B cell (primary cell): ENCODE measurements around the gene NME3. TPM values are rescaled to one million over a fixed set of nuclear protein-coding genes. Genes with fewer than 3 reads are reported as not detected.

Experiments
- ATAC-seq: fragments of 200-7000 bp; cut with Tn5 transposase; one replicate; pipeline ENCODE4 v1.10.0; 2021; ENCODE audit warnings: low read depth, mild to moderate bottlenecking, moderate number of reproducible peaks, moderate library complexity
- CTCF ChIA-PET: fragments of 350-600 bp; sonication (Branson Sonifier 250); formaldehyde crosslinking; loops from one replicate; lab custom pipeline; 2021; ENCODE audit warnings: antibody characterized with exemption, inconsistent platforms; lab: Charles Lee
- POLR2A ChIA-PET: fragments of 350-600 bp; sonication (Branson Sonifier 250); formaldehyde crosslinking; loops from one replicate; lab custom pipeline; 2021; ENCODE audit warnings: antibody characterized with exemption; lab: Charles Lee
- DNase-seq: peaks from one replicate; pipeline ENCODE4 v3.0.0; 2013
- H2AFZ ChIP-seq: 2 replicates; pipeline ENCODE4 v1.6.1; 2012; ENCODE audit warnings: mild to moderate bottlenecking, low read depth, low read length; ENCODE audit not compliant: insufficient read depth, poor library complexity, severe bottlenecking
- H3K27ac ChIP-seq, 2 donors: 1 replicate in 1 of 2; 2 replicates in 1 of 2; pipeline ENCODE4 v1.5.1; 2012 to 2013; ENCODE audit warnings: low read length in 2 of 2, mild to moderate bottlenecking in 2 of 2, moderate library complexity in 1 of 2
- H3K27me3 ChIP-seq, 4 experiments: fragments of 200-600 bp in 1 of 4; sonication (generic) in 1 of 4; replicated peaks in 1 of 4; 1 replicate in 2 of 4; 2 replicates in 2 of 4; pipeline versions ENCODE4 v1.6.1 to v1.7.0; 2013 to 2016; ENCODE audit warnings: low read length in 3 of 4, mild to moderate bottlenecking in 2 of 4, mixed read lengths in 1 of 4, moderate library complexity in 1 of 4; ENCODE audit not compliant: insufficient read depth in 4 of 4, control insufficient read depth in 3 of 4; ENCODE audit errors: control extremely low read depth in 1 of 4
- H3K36me3 ChIP-seq, 2 experiments: replicated peaks in 1 of 2; 1 replicate in 1 of 2; 2 replicates in 1 of 2; pipeline versions ENCODE4 v1.6.1 to v1.7.1; 2013; ENCODE audit warnings: low read length in 1 of 2; ENCODE audit not compliant: insufficient read depth in 2 of 2, control insufficient read depth in 1 of 2; ENCODE audit errors: control extremely low read depth in 1 of 2, extremely low read depth in 1 of 2
- H3K4me1 ChIP-seq, 2 donors: fragments of 200-600 bp in 1 of 2; sonication (generic) in 1 of 2; 1 replicate in 1 of 2; 2 replicates in 1 of 2; pipeline versions ENCODE4 v1.5.1 to v1.6.1; 2013 to 2017; ENCODE audit warnings: low read length in 2 of 2; ENCODE audit not compliant: control insufficient read depth in 2 of 2, insufficient read depth in 2 of 2
- H3K4me2 ChIP-seq: replicated peaks from 2 replicates; pipeline ENCODE3; 2012; ENCODE audit warnings: mild to moderate bottlenecking, low read depth, low read length; ENCODE audit not compliant: poor library complexity, severe bottlenecking
- H3K4me3 ChIP-seq, 5 experiments: fragments of 200-600 bp in 1 of 5; sonication (generic) in 1 of 5; 1 replicate in 3 of 5; 2 replicates in 2 of 5; pipeline versions ENCODE4 v1.5.1 to v1.7.0; 2011 to 2016; ENCODE audit warnings: low read length in 4 of 5, mild to moderate bottlenecking in 4 of 5, low read depth in 2 of 5, control low read depth in 1 of 5, moderate library complexity in 1 of 5; ENCODE audit not compliant: insufficient read depth in 1 of 5; ENCODE audit errors: control extremely low read depth in 1 of 5, extremely low read depth in 1 of 5
- H3K79me2 ChIP-seq: fragments of 200-600 bp; sonication (generic); one replicate; pipeline ENCODE4 v1.6.0; 2016; ENCODE audit warnings: low read length; ENCODE audit not compliant: control insufficient read depth, insufficient read depth
- H3K9ac ChIP-seq: fragments of 200-600 bp; sonication (generic); 2 replicates; pipeline ENCODE4 v1.6.1; 2017; ENCODE audit warnings: mild to moderate bottlenecking, low read length, moderate library complexity
- H3K9me3 ChIP-seq, 3 donors: one replicate each; pipeline versions ENCODE4 v1.6.1 to v1.7.1; 2013; ENCODE audit warnings: low read length in 2 of 3; ENCODE audit not compliant: control insufficient read depth in 2 of 3, insufficient read depth in 1 of 3; ENCODE audit errors: control extremely low read depth in 1 of 3
- H4K20me1 ChIP-seq: 2 replicates; pipeline ENCODE4 v1.6.0; 2012; ENCODE audit warnings: mild to moderate bottlenecking, low read length; ENCODE audit not compliant: insufficient read depth, control insufficient read depth, poor library complexity, severe bottlenecking
- H3K27ac Mint-ChIP-seq: one replicate; pipeline ENCODE4 v1.8.0; 2021; ENCODE audit warnings: mixed read lengths
- H3K27me3 Mint-ChIP-seq: one replicate; pipeline ENCODE4 v1.8.0; 2021; ENCODE audit warnings: mixed read lengths
- H3K4me1 Mint-ChIP-seq: one replicate; pipeline ENCODE4 v1.8.0; 2021; ENCODE audit warnings: mixed read lengths
- H3K4me3 Mint-ChIP-seq: one replicate; pipeline ENCODE4 v1.8.0; 2021; ENCODE audit warnings: mixed read lengths
- H3K9me3 Mint-ChIP-seq: one replicate; pipeline ENCODE4 v1.8.0; 2022; ENCODE audit warnings: mixed read lengths; ENCODE audit not compliant: insufficient read depth
- EZH2 ChIP-seq: IDR thresholded peaks from 2 replicates; pipeline ENCODE4 v1.6.1; 2012; ENCODE audit warnings: borderline replicate concordance, low read depth, mild to moderate bottlenecking, moderate library complexity, low read length; ENCODE audit not compliant: insufficient read depth, poor library complexity, severe bottlenecking
- WGBS: methylation state at CpG from one replicate; pipeline ENCODE4 v1.1.5; 2013; ENCODE audit warnings: missing lambda C conversion rate; ENCODE audit not compliant: insufficient coverage; 5-methylcytosine and 5-hydroxymethylcytosine counted together
- intact Hi-C: fragments of 100-400 bp; cut with micrococcal nuclease; formaldehyde crosslinking; loops from one replicate; pipeline ENCODE4 v1.10.0; 2022
- polyA plus RNA-seq: library from polyadenylated mRNA; depleted of rRNA; stranded (reverse); fragments of >200 nt; gene quantifications from 2 replicates; pipeline ENCODE4 v1.2.3, GENCODE V29; 2012
- total RNA-seq, 2 donors: library from RNA; stranded (reverse); fragments of 120-200 nt in 1 of 2; gene quantifications; 1 replicate in 1 of 2; 2 replicates in 1 of 2; pipeline versions ENCODE4 v1.2.3 to v1.2.4, GENCODE V29; 2013 to 2022
- TF ChIP-seq, protein P1 (sequence below): fragments of 200-600 bp; IDR thresholded peaks from one replicate; pipeline ENCODE4 v1.8.0; 2022; ENCODE audit warnings: antibody characterized with exemption, mild to moderate bottlenecking

NME3 gene
- total and polyA plus RNA-seq, 2 donors (not counting 1 experiment from before 2014, with no cell fraction given): 63.2 to 150 TPM

DNA sequence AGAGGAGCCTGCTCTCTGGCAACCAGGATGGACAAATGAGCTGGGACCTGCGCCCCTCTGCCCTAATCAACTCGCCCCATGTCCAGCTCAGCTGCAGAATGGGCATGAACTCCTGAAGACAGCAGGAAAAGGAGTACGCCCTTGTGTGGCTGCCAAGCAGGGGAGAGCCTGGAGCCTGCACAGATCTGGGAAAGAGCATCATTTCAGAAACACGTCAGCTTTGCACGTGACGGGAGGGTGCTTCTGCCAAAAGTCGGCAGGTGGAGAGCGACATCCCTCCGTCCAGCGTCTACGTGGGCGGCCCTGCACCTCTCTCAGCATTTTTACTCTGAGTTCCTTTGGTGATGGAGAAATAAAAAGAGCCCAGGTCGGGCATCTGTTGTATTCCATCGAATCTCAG is 18.5 kb downstream of the NME3 start:
- Mint-ChIP-seq H3K4me1 (no peaks in the 10 kb centered on the region), H3K4me3 (no peak overlapping the region), H3K27ac (no peak overlapping the region), H3K9me3 (no peaks in the 10 kb centered on the region), H3K27me3 (no peaks in the 10 kb centered on the region)
- Histone ChIP-seq H2AFZ (no peak overlapping the region), H3K27me3 (no peaks in the 10 kb centered on the region), H3K36me3 (peaks cover 0 to 50% of the 10 kb centered on the region in 2 experiments), H3K79me2 (peaks cover 6% of the 10 kb centered on the region), H3K4me3 (no peak overlapping the region), H4K20me1 (peaks cover 10% of the 10 kb centered on the region), H3K4me2 (no peak overlapping the region), H3K9me3 (no peaks in the 10 kb centered on the region), H3K27ac (no peak overlapping the region), H3K4me1 (no peaks in the 10 kb centered on the region), H3K9ac (no peak overlapping the region)
- ATAC-seq (no peak), DNase-seq (no peak)
- POLR2A ChIA-PET: no interaction called here
- TF ChIP-seq, protein P1, sequence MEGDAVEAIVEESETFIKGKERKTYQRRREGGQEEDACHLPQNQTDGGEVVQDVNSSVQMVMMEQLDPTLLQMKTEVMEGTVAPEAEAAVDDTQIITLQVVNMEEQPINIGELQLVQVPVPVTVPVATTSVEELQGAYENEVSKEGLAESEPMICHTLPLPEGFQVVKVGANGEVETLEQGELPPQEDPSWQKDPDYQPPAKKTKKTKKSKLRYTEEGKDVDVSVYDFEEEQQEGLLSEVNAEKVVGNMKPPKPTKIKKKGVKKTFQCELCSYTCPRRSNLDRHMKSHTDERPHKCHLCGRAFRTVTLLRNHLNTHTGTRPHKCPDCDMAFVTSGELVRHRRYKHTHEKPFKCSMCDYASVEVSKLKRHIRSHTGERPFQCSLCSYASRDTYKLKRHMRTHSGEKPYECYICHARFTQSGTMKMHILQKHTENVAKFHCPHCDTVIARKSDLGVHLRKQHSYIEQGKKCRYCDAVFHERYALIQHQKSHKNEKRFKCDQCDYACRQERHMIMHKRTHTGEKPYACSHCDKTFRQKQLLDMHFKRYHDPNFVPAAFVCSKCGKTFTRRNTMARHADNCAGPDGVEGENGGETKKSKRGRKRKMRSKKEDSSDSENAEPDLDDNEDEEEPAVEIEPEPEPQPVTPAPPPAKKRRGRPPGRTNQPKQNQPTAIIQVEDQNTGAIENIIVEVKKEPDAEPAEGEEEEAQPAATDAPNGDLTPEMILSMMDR: no peak
- TF ChIP-seq EZH2: no peak
- intact Hi-C loops: no loop called here
- 96% methylated on average over 12 of the region's 14 CpGs for WGBS
- CTCF ChIA-PET: no interaction called here

DNA sequence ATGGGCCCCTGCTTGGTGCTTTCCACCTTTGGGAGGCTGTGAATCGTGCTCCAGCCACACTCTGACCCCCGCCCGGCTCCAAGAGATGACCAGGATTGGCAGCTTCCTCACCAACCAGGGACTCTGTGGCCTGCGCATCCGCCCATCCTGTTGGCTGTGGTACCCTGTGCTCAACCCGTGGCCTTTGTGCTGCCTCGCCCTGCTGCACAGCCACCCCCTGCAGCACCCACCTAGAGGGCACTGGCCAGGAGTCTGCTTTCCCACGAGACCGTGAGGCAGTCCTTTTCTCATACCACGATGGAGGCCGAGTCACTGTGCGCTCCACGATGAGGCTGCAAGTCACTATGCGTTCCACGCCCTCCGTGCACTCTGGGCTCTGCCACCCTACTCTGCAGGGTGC is 19.4 kb downstream of the NME3 start:
- H3K9ac ChIP-seq: no peak overlapping the region
- H3K27me3 ChIP-seq: no peaks in the 10 kb centered on the region
- Mint-ChIP-seq H3K27ac (no peak overlapping the region), H3K4me1 (no peaks in the 10 kb centered on the region), H3K27me3 (no peaks in the 10 kb centered on the region), H3K9me3 (no peaks in the 10 kb centered on the region), H3K4me3 (no peak overlapping the region)
- H3K9me3 ChIP-seq: no peaks in the 10 kb centered on the region
- peaks cover 0 to 56% of the 10 kb centered on the region in 2 experiments for H3K36me3 ChIP-seq
- H4K20me1 ChIP-seq: peaks cover 17% of the 10 kb centered on the region
- no peaks in the 10 kb centered on the region for H3K4me1 ChIP-seq
- no peak overlapping the region for H3K27ac ChIP-seq
- 98% methylated on average over 16 of the region's 16 CpGs for WGBS
- H3K4me3 ChIP-seq: no peak overlapping the region
- H2AFZ ChIP-seq: no peak overlapping the region
- CTCF ChIA-PET: no interaction called here
- POLR2A ChIA-PET: no interaction called here
- no peak for DNase-seq
- TF ChIP-seq EZH2: no peak
- TF ChIP-seq, protein P1: no peak
- H3K79me2 ChIP-seq: peaks cover 15% of the 10 kb centered on the region
- no peak overlapping the region for H3K4me2 ChIP-seq
- ATAC-seq: no peak
- intact Hi-C loops: no loop called here
